IMR-90 (cell line): ENCODE results near the gene PRKD2. TPM values are rescaled to one million over a fixed set of nuclear protein-coding genes. Genes with fewer than 3 reads are reported as not detected.

Experiments
- BHLHE40 ChIP-seq: fragments of 150-350 bp; IDR thresholded peaks from 2 replicates; pipeline ENCODE4 v1.6.1; 2016; ENCODE audit warnings: mild to moderate bottlenecking, low read depth, low read length
- MAFK ChIP-seq: IDR thresholded peaks from 2 replicates; pipeline ENCODE4 v1.6.1; 2012; ENCODE audit warnings: low read depth, low read length, improper control_type of control experiment
- polyA plus RNA-seq, 3 experiments: library from polyadenylated mRNA; depleted of rRNA; stranded (reverse); fragments of >200 nt; gene quantifications; 2 replicates each; pipeline ENCODE4 v1.2.3, GENCODE V29; 2012; ENCODE audit warnings: low replicate concordance in 1 of 3
- total RNA-seq: library from RNA; depleted of rRNA; stranded (reverse); fragments of >200 nt; gene quantifications from 2 replicates; pipeline ENCODE4 v1.2.3, GENCODE V29; 2012
- TF ChIP-seq, protein P1 (sequence below): conservative IDR thresholded peaks from 2 replicates; pipeline ENCODE4 v1.5.1; 2012; ENCODE audit warnings: mild to moderate bottlenecking, low read depth, low read length, improper control_type of control experiment

Gene PRKD2
- total and polyA plus RNA-seq, 2 of the 4 experiments (the other 2 are of a cell fraction), result 9.9 to 19.6 TPM

DNA sequence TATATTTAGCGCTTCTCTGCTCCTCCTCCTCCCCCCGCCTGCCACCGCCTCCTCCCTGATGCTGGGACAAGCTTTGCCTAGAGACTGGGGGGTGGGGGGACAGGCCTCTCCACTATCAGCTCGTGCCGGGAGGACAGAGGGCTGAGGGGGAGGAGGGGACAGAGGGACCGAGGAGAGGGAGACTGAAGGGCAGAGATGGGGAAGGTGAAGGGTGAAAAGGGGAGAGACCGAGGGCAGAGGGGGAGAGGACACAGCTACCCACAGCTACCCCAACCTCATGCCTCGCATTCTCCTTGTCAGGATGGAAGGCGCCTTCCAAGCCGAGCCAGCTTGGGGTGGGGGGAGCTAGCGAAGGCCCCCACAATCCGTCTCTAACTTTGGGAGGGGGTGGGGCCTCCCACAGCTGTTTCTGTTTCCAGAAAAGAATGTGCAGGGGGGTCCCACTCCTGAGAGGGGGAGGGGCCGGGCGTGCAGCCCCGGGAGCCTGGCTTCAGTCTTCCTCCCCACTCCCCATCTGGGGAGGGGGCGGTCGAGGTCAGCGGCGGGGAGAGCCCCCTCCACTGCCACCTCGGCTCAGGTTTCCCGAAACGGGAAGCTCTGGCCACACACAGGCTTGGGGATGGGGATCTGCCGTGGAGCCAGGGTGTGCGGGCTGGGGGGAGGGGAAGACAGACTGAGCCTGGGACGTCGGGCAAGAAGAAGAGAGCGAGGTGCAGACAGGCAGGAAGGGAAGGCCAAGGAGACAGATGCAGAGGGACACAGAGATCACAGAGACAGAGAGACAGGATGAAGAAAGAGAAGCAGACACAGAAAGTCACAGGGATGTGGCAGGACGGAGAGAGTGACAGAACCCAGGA lies 57.5 kb downstream of the PRKD2 start (continued):
- TF ChIP-seq, protein P1, sequence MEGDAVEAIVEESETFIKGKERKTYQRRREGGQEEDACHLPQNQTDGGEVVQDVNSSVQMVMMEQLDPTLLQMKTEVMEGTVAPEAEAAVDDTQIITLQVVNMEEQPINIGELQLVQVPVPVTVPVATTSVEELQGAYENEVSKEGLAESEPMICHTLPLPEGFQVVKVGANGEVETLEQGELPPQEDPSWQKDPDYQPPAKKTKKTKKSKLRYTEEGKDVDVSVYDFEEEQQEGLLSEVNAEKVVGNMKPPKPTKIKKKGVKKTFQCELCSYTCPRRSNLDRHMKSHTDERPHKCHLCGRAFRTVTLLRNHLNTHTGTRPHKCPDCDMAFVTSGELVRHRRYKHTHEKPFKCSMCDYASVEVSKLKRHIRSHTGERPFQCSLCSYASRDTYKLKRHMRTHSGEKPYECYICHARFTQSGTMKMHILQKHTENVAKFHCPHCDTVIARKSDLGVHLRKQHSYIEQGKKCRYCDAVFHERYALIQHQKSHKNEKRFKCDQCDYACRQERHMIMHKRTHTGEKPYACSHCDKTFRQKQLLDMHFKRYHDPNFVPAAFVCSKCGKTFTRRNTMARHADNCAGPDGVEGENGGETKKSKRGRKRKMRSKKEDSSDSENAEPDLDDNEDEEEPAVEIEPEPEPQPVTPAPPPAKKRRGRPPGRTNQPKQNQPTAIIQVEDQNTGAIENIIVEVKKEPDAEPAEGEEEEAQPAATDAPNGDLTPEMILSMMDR, result no peak
- TF ChIP-seq BHLHE40 (no peak; the same call in 1 of the 2 replicates), MAFK (no peak)
